ENCODE results near the gene CRBN. TPM values are rescaled to one million over a fixed set of nuclear protein-coding genes. Genes with fewer than 3 reads are reported as not detected.

The CRBN gene
- total RNA-seq, 1 experiment from 2014 or later, result 31.2 TPM

DNA sequence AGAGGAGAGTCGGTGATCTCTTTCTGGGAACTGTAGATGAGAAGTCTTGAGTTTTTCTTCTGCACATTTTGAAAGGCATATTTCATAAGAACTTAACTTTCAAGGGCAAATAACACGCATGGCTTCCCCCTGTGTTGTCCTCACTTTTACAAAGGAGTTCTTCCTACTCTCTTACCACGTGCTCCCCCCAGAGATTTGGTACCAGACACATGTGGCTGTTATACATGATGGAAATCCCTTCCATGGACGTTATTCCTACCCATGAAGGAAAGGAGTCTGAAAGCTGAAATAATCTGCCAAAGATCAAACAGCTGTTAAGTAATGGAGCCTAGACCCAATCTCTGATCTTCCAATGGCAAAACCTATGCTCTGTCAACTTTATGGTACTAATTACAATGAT lies 73.7 kb downstream of the CRBN start:
- peaks cover 27% of the 10 kb centered on the region; the same call in 1 of the 2 replicates for H3K27me3 ChIP-seq (ENCODE audit: low read length)
- H3F3A ChIP-seq (ENCODE audit: low read length, unreplicated experiment), result no peaks in the 10 kb centered on the region
- no peak overlapping the region for H3K4me3 ChIP-seq (ENCODE audit: low read length)
- ATAC-seq (no peak), DNase-seq (no peak)
- TF ChIP-seq, protein P1, sequence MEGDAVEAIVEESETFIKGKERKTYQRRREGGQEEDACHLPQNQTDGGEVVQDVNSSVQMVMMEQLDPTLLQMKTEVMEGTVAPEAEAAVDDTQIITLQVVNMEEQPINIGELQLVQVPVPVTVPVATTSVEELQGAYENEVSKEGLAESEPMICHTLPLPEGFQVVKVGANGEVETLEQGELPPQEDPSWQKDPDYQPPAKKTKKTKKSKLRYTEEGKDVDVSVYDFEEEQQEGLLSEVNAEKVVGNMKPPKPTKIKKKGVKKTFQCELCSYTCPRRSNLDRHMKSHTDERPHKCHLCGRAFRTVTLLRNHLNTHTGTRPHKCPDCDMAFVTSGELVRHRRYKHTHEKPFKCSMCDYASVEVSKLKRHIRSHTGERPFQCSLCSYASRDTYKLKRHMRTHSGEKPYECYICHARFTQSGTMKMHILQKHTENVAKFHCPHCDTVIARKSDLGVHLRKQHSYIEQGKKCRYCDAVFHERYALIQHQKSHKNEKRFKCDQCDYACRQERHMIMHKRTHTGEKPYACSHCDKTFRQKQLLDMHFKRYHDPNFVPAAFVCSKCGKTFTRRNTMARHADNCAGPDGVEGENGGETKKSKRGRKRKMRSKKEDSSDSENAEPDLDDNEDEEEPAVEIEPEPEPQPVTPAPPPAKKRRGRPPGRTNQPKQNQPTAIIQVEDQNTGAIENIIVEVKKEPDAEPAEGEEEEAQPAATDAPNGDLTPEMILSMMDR (conservative IDR thresholded peaks at IDR 0.05; ENCODE audit: low read depth, low read length), result no peak
- no peak for TF ChIP-seq EZH2 (IDR thresholded peaks at IDR 0.05; ENCODE audit: low read length, unreplicated experiment)
- TF ChIP-seq EZH2phosphoT487 (IDR thresholded peaks at IDR 0.05; ENCODE audit: borderline replicate concordance, low read length), result no peak
- H3K36me3 ChIP-seq (ENCODE audit: low read depth, low read length), result no peaks in the 10 kb centered on the region
- no peaks in the 10 kb centered on the region for H3K9me3 ChIP-seq (ENCODE audit: low read length)
- H3K9ac ChIP-seq (ENCODE audit: low read length), result no peak overlapping the region
- intact Hi-C loops (cut with micrococcal nuclease), result no loop called here
- no peaks in the 10 kb centered on the region for H3K4me1 ChIP-seq (ENCODE audit: insufficient read depth, low read length)
- ChIA-PET POLR2A (ENCODE audit: unreplicated experiment) (no interaction called here), CTCF (no interaction called here)
- BruUV-seq (replicated peaks), result no TSS peak
- no peaks in the 10 kb centered on the region for H4K20me1 ChIP-seq (ENCODE audit: low read length)
- H2AFZ ChIP-seq (ENCODE audit: low read length), result no peak overlapping the region
- no peak overlapping the region for H3K4me2 ChIP-seq (ENCODE audit: low read length)
- H3K27ac ChIP-seq (ENCODE audit: low read length), result no peak overlapping the region
- H3K9me2 ChIP-seq (replicated peaks; ENCODE audit: low read length), result no peaks in the 10 kb centered on the region
- H3K79me2 ChIP-seq (ENCODE audit: low read length), result no peaks in the 10 kb centered on the region

DNA sequence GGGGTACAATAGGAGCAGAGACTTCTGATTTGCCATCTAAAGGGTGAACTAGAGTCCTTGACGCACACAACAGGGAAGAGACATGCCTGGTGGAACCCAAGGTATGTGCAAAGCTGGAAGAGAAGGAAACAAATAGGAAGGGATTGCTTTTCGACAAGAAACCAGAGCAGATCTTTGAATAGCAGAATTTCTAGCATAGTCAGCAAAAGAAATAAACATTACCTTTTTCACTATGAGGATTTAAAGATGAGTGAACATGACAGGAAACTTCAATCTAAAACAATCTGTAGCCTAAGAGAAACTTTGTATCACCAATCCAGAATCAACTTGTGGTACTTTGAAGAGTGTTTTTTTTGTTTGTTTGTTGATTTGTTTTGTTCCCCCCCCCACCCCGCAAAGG lies 74.2 kb downstream of the CRBN start:
- Histone ChIP-seq H3K79me2 (ENCODE audit: low read length) (no peaks in the 10 kb centered on the region), H3K4me3 (ENCODE audit: low read length) (no peak overlapping the region), H3K4me1 (ENCODE audit: insufficient read depth, low read length) (no peaks in the 10 kb centered on the region), H4K20me1 (ENCODE audit: low read length) (no peaks in the 10 kb centered on the region), H3K27me3 (ENCODE audit: low read length) (peaks cover 27% of the 10 kb centered on the region; the same call in 1 of the 2 replicates), H3F3A (ENCODE audit: low read length, unreplicated experiment) (no peaks in the 10 kb centered on the region), H3K9me3 (ENCODE audit: low read length) (no peaks in the 10 kb centered on the region), H3K27ac (ENCODE audit: low read length) (no peak overlapping the region), H3K9me2 (replicated peaks; ENCODE audit: low read length) (no peaks in the 10 kb centered on the region), H2AFZ (ENCODE audit: low read length) (no peak overlapping the region), H3K36me3 (ENCODE audit: low read depth, low read length) (no peaks in the 10 kb centered on the region), H3K4me2 (ENCODE audit: low read length) (no peak overlapping the region), H3K9ac (ENCODE audit: low read length) (no peak overlapping the region)
- BruUV-seq (replicated peaks), result no TSS peak
- ATAC-seq (no peak), DNase-seq (no peak)
- ChIA-PET POLR2A (ENCODE audit: unreplicated experiment) (no interaction called here), CTCF (no interaction called here)
- intact Hi-C loops (cut with micrococcal nuclease), result no loop called here
- TF ChIP-seq, protein P1 (conservative IDR thresholded peaks at IDR 0.05; ENCODE audit: low read depth, low read length), result no peak
- TF ChIP-seq EZH2 (IDR thresholded peaks at IDR 0.05; ENCODE audit: low read length, unreplicated experiment) (no peak), EZH2phosphoT487 (IDR thresholded peaks at IDR 0.05; ENCODE audit: borderline replicate concordance, low read length) (no peak)

DNA sequence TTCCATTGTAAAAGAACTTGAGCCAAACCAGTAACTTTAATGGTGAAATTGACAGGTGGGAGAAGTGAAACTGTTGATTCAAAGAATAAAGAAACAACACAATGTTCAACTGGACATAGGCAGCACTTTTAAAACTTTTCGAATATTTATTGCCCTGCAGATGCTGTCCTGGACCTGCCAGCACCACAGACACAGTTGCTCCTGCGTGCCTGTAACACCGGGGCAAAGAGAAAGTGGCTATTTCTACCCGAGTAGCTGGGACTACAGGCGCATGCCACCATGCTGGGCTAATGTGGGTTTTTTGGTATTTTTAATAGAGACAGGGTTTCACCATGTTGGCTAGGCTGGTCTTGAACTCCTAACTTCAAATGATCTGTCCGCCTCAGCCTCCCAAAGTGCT lies 76.7 kb downstream of the CRBN start:
- Histone ChIP-seq H2AFZ (ENCODE audit: low read length) (no peak overlapping the region), H3K9ac (ENCODE audit: low read length) (no peak overlapping the region), H3K4me3 (ENCODE audit: low read length) (no peak overlapping the region), H3K4me2 (ENCODE audit: low read length) (no peak overlapping the region), H3K27me3 (ENCODE audit: low read length) (peaks cover 34% of the 10 kb centered on the region; the same call in 1 of the 2 replicates), H3K27ac (ENCODE audit: low read length) (no peak overlapping the region), H3K4me1 (ENCODE audit: insufficient read depth, low read length) (no peaks in the 10 kb centered on the region), H3K36me3 (ENCODE audit: low read depth, low read length) (no peaks in the 10 kb centered on the region), H3K9me3 (ENCODE audit: low read length) (no peaks in the 10 kb centered on the region), H4K20me1 (ENCODE audit: low read length) (no peaks in the 10 kb centered on the region), H3K9me2 (replicated peaks; ENCODE audit: low read length) (no peaks in the 10 kb centered on the region), H3K79me2 (ENCODE audit: low read length) (no peaks in the 10 kb centered on the region), H3F3A (ENCODE audit: low read length, unreplicated experiment) (no peaks in the 10 kb centered on the region)
- intact Hi-C loops (cut with micrococcal nuclease), result no loop called here
- ATAC-seq, result no peak
- DNase-seq, result no peak
- CTCF ChIA-PET, result no interaction called here
- BruUV-seq (replicated peaks), result no TSS peak
- TF ChIP-seq EZH2phosphoT487 (IDR thresholded peaks at IDR 0.05; ENCODE audit: borderline replicate concordance, low read length) (no peak), EZH2 (IDR thresholded peaks at IDR 0.05; ENCODE audit: low read length, unreplicated experiment) (no peak)
- TF ChIP-seq, protein P1 (conservative IDR thresholded peaks at IDR 0.05; ENCODE audit: low read depth, low read length), result no peak
- POLR2A ChIA-PET (ENCODE audit: unreplicated experiment), result no interaction called here
